Sciatic nerve (tissue), 2 donors: ENCODE measurements around the gene KCNH3. TPM values are rescaled to one million over a fixed set of nuclear protein-coding genes. Genes with fewer than 3 reads are reported as not detected.
"Not testable (repeated sequence)": the region's sequence is repeated elsewhere in the genome, so short reads cannot be mapped to it uniquely, and the experiment has no call there.

Source experiments
- ATAC-seq: fragments of 200-7000 bp; cut with Tn5 transposase; one replicate; pipeline ENCODE4 v1.9.1; 2020; ENCODE audit warnings: mild to moderate bottlenecking, moderate library complexity
- DNase-seq: peaks from one replicate; pipeline ENCODE4 v3.0.0-alpha.2; 2020; ENCODE audit warnings: low spot score
- intact Hi-C: fragments of 100-400 bp; cut with DNase I; formaldehyde crosslinking; loops from one replicate; pipeline ENCODE4 v1.14.2; 2022
- total RNA-seq: library from RNA; stranded (reverse); fragmentation: NEBNext Ultra II Directional; extraction: Animal tissue kit (Norgen Biotek cat#: 25700); gene quantifications from one replicate; pipeline ENCODE4 v1.2.1, GENCODE V29; 2021
- donor health status: DM: no; HTN: no; CAD: no.
- donor health status: DM: no; HTN: no; CAD: no.

KCNH3 gene
- total RNA-seq, 1 donor from 2014 or later: 0.27 TPM

- no peak for DNase-seq
- intact Hi-C loops: no loop called here
- no peak for ATAC-seq
Observed at GRCh38 chr12:49577589-49578315, 38.9 kb downstream of the KCNH3 start.

DNA sequence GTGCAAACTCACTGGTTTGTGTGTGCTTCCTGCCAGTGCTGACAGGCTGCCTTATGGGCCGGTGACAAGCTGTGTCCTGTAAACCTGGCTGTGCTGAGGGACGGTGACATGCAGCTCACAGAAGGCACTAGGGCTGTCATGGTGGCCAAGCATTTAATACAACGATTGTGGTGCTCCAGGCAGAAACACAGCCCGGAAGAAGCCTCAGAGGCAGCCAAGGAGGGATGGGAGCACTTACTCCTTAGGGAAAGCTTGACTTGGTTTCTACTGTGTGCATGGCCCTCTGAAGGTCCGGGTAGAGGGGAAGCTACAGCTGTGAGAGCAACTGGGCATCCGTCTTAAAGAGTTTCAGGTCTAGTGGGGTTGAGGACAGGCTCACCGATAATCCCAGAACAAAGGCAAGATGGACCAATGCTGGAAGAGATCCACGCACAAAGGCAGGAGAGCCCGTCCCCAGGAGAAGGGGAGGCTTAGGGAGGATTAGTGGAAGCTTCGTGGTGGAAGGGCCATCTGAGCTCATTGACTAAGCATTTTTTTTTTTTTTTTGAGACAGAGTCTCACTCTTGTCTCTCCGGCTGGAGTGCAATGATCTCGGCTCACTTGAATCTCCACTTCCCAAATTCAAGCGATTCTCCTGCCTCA is 39.8 kb downstream of the KCNH3 start:
- intact Hi-C loops: no loop called here
- ATAC-seq (no peak), DNase-seq (no peak)

DNA sequence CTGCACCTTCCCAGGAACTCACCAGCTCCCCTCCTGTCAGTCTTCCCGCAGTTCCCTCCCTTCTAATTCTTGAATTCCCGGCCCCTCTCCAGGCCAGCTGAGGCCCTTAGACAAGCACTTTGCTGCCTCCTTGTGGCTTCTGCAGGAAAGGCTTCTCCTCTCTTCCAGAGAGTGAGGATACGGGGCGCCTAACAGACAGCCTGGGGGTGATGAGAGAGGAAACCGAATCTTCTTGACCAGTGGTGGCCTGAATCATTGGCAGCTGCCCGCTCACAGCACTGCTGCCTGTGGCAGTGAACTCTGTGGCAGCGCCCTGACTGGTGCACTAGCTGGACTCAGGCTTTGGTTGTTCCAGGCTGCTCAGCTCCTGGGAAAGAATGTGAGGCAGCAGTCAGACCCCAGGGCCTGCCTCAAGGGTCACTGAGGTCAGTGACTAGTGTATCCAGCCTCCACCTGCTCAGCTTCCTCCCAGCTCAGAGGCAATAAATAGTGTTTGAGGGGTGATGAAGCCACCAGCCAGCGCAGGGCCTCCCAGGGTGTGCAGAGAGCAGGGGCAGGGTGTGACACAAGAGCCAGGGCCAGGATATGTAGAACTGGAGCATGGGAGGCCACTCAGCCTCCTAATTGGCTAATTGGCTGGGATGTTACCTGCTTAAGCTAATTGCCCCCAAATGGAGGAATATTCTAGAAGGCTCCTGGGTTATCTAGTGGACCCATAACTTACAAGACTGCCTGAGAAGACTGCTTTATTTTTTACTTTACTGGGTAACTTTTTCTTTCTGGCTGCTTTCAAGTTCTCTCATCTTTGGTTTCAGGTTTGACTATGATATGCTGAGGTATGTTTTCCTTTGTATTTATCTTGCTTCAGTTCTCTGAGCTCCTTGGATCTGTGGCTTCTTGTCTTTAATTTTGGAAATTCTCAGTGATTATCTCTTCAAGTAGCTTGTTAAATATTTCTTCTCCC is 42.0 kb downstream of the KCNH3 start:
- DNase-seq (peak; percentile 82), ATAC-seq (peak; percentile 72)
- intact Hi-C loops: no loop called here

- ATAC-seq: no peak
- intact Hi-C loops: no loop called here
- DNase-seq: no peak
Observed at GRCh38 chr12:49582201-49582600, 43.4 kb downstream of the KCNH3 start.

GRCh38 chr12:49582850-49583249 is 44.0 kb downstream of the KCNH3 start:
- DNase-seq (peak; percentile 31), ATAC-seq (peak; percentile 43)
- intact Hi-C loops: no loop called here

GRCh38 chr12:49583366-49584094 is 44.7 kb downstream of the KCNH3 start:
- intact Hi-C loops: no loop called here
- ATAC-seq (peak; percentile 38), DNase-seq (no peak)

DNA sequence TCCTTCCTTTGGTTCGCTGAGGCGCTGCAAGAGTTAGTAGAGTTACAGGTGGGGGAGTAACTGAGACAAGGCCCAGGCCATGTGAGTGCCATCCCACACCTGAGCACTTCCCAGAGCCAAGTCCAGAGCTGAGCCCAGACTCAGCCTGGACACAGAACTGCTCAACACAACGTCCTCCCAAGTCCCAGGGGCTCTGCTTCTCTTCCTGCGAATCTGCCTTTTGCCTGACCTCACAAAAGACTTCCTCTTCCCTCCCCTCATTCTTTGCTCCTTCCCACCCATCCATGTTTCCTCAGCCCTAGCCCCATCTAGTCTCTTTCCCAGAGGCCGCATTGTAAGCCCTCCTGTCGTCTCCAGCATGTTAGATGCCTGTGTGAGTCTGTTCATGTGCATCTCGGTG is 45.8 kb downstream of the KCNH3 start:
- intact Hi-C loops: no loop called here
- DNase-seq: no peak
- peak; percentile 6 for ATAC-seq

DNA sequence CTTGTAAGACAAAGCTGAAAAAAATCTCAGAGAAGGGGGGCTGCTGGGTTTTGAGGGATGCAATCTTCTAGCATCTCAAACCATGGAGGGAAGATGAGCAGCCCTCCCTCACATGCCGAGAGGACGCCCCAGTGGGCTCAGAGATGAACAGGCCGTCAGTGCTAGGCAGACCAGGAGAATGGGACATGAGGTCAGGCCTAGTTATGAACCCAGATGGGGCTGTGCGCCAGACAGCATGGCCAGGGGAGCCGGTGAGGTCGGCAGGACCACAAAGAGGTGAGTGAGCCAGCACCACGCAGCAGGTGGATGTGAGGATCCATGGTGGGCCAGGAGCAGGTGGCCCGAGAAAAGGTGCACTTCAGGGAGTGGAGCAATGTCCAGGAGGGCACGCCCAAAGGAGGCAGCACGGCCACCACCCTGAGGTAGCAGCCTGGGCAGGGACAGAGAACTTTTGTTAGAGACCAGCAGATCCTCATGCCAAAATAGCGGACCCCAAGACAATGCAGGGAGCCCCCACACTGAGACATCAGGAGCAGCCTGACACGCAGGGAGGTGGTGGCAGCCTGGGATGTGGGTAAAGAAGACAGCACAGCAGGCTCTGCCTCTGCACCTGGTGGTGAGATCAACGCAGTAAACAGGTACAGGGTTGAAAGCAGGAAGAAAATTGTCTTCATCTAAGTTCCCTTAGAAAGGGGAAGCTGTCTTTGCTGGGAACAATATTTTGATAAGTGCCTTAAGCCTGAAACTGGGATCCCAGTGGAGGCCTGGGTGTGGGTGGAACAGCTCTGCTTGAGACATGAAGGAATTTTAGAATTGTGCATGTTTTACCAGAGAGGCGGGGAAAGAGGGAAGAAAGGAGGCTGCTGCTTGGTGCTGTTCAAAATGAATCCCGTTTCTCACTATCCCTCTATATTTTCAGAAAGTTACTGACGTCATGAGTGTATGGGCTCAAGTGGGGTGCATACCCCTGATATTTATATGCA is 46.9 kb downstream of the KCNH3 start:
- peak; percentile 37 for ATAC-seq
- intact Hi-C loops: no loop called here
- DNase-seq: no peak

DNA sequence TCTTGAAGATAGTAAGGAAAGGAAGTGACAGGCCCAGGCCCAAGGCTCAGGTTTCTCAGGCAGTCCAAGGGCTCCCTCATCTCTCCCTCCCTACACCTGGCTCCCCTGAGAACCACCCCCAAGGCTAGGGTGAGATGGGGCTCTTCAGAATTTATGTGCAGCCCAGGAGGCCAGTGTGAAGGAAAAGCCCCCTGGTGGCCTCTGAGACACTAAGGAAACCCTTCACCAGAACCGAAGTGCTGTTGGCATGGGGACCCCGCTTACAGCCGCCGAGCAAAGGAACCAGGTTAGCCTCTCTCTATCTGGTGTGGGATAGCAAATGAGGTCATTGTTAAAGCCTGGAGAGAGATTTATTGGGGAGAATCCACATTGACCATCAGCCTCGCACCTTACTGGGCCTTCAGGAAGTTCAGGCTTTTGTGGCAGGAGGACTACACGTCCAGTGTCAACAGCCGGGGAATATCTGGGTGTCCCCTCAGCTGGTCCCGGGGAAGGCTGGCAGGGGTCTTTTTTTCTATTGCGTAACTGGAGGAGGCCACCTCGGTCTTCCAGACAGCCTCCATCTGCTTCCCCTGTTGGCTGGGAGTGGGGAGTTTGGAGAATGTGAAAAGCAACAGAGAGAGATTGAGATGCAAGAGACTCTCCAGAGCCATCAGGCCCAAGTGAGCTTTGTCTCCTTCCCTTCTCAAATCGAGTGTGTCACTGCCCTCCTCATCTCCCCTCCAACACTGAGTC is 48.5 kb downstream of the KCNH3 start:
- no peak for DNase-seq
- intact Hi-C loops: no loop called here
- no peak for ATAC-seq

- ATAC-seq (no peak), DNase-seq (no peak)
- intact Hi-C loops: no loop called here
Observed at GRCh38 chr12:49588281-49588680, 49.5 kb downstream of the KCNH3 start.

- intact Hi-C loops: no loop called here
- DNase-seq (no peak), ATAC-seq (no peak)
Observed at GRCh38 chr12:49588721-49589516, 50.1 kb downstream of the KCNH3 start.

DNA sequence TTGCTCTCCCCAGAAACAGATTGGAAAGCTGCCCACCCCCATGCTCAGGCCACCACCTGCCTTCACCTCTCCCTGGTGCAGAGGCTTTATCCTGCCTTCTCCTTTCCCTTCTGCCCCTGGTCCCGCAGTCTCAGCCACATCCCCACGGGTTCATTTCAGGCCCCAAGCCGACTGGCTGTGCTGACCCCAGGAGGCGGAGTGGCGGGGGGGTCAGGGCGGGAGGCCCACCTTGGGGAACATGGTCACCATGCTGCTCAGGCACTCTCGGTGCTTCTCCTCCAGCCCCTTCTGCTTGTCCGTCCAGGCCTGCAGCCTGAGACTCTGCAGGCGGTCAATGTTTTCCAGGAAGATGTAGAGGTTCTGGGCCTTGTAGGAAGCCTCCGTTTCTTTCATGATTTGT is 59.7 kb downstream of the KCNH3 start:
- DNase-seq: no peak
- no peak for ATAC-seq
- intact Hi-C loops: no loop called here

DNA sequence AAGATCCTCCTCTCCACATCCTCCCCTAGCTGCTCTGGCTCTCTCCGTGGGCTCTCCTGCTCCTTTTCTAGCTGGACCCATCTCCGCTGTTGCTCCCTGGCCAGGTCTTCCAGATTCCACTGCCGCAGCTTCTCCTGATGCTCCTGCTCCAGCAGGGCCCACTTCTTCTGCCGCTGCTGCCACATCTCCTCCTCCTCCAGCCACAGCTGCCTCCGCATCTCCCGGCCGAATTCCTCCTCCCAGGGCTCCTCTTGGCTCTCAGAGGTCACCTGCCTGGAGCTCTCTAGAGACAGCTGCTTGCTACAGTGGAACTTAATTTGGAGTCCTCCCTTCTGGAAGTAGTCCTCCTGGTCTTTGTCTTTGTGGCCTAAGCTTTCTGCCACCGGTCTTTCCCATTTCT is 61.1 kb downstream of the KCNH3 start:
- DNase-seq: no peak
- intact Hi-C loops: no loop called here
- no peak for ATAC-seq

- intact Hi-C loops: no loop called here
- DNase-seq (no peak), ATAC-seq (no peak)
Observed at GRCh38 chr12:49603721-49604120, 64.9 kb downstream of the KCNH3 start.

DNA sequence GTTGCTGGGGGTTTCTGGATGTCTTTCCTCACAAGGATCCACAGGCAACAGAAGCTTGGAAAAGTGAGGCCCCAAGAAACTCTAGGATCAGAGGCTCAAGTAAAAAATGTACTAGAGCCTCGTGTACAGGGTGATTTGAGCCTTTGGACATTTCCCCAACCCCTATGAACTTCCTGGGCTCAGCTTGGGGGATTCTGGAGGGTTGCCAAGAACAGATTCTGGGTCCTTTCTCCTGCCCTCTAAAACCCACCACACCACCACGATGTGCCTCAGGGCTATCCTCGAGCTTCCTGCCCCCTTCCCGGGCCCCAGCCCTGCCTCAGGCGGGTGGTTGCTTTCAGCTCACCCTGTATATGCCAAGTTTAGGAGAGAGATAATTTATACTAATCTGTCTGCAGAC is 66.0 kb downstream of the KCNH3 start:
- DNase-seq: no peak
- intact Hi-C loops: no loop called here
- ATAC-seq: no peak

- DNase-seq, ATAC-seq, intact Hi-C loops: not testable (repeated sequence)
Observed at GRCh38 chr12:49605539-49605938, 66.7 kb downstream of the KCNH3 start, which contains the start of gene FAM186B. TSS of gene FAM186B (minus strand) at chr12:49605639. CDS start at chr12:49605477, 162 bp downstream.
